Panc1 (cell line): ENCODE results near the gene WNT9A.

Source experiments
- POLR2AphosphoS5 ChIP-seq: IDR thresholded peaks from 2 replicates; pipeline ENCODE4 v1.6.1; 2012; ENCODE audit warnings: mild to moderate bottlenecking, low read depth, low read length, moderate library complexity
- TCF7L2 ChIP-seq: IDR thresholded peaks from 2 replicates; pipeline ENCODE4 v1.6.1; 2011; ENCODE audit warnings: mild to moderate bottlenecking, low read depth, low read length, inconsistent platforms
- TF ChIP-seq, protein P1 (sequence below): fragments of 450-650 bp; IDR thresholded peaks from 2 replicates; pipeline ENCODE4 v1.5.1; 2017; ENCODE audit warnings: mild to moderate bottlenecking

DNA sequence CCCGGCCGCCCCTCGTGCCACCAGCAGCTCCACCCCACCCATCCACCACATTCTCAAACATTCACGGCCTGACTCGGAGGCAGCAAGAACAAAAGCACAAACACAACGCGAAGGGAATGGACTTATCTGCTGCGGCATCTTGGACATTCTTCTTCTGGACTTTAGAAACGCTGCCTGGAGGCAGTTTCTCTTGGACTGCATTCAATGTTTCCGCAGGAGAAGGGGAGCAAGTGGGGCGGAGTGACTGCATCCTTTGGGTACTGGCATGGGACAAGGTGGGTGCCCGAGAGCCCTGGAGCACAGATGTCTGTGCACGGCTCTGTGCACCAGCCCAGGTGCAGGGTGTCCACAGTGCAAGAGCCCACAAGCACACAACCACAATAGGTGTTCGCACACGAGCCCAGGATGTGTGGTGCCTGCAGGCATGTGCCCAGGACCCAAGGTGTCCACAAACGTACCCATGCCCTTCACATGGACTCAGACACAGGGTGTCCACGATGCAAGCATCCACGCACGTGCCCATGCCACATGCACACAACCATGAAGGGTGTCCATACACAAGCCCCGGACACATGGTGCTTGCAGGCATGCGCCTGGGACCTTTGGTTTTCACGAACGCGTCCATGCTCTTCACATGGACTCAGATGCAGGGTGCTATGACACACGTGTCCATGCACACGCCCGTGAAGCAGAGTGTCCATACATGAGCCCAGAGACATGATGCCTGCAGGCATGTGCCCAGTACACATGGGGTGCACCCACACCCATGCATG, 53.6 kb downstream of the WNT9A start:
- TF ChIP-seq, protein P1, sequence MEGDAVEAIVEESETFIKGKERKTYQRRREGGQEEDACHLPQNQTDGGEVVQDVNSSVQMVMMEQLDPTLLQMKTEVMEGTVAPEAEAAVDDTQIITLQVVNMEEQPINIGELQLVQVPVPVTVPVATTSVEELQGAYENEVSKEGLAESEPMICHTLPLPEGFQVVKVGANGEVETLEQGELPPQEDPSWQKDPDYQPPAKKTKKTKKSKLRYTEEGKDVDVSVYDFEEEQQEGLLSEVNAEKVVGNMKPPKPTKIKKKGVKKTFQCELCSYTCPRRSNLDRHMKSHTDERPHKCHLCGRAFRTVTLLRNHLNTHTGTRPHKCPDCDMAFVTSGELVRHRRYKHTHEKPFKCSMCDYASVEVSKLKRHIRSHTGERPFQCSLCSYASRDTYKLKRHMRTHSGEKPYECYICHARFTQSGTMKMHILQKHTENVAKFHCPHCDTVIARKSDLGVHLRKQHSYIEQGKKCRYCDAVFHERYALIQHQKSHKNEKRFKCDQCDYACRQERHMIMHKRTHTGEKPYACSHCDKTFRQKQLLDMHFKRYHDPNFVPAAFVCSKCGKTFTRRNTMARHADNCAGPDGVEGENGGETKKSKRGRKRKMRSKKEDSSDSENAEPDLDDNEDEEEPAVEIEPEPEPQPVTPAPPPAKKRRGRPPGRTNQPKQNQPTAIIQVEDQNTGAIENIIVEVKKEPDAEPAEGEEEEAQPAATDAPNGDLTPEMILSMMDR: no peak
- no peak for TF ChIP-seq POLR2AphosphoS5
- TF ChIP-seq TCF7L2: no peak
